Karpas-422 (cell line): ENCODE results near the gene IPP. TPM values are rescaled to one million over a fixed set of nuclear protein-coding genes. Genes with fewer than 3 reads are reported as not detected.
"Not testable (repeated sequence)": the region's sequence is repeated elsewhere in the genome, so short reads cannot be mapped to it uniquely, and the experiment has no call there.

Experiments
- DNase-seq: peaks from one replicate; pipeline ENCODE4 v3.0.0-alpha.2; 2015
- H2AFZ ChIP-seq: fragments of 200-600 bp; sonication (generic); 2 replicates; pipeline ENCODE4 v1.6.1; 2014; ENCODE audit warnings: antibody characterized with exemption, low read length, mixed read lengths
- H3K27ac ChIP-seq: fragments of 200-600 bp; sonication (generic); 2 replicates; pipeline ENCODE4 v1.5.1; 2014; ENCODE audit warnings: mild to moderate bottlenecking, low read length, moderate library complexity
- H3K27me3 ChIP-seq: fragments of 200-600 bp; sonication (generic); 2 replicates; pipeline ENCODE4 v1.6.1; 2014; ENCODE audit warnings: low read length, mixed read lengths
- H3K36me3 ChIP-seq: fragments of 200-600 bp; sonication (generic); 2 replicates; pipeline ENCODE4 v1.6.1; 2014; ENCODE audit warnings: low read length, mixed read lengths; ENCODE audit not compliant: insufficient read depth
- H3K4me1 ChIP-seq: fragments of 200-600 bp; sonication (generic); 2 replicates; pipeline ENCODE4 v1.6.1; 2014; ENCODE audit warnings: mild to moderate bottlenecking, low read length, mixed read lengths
- H3K4me2 ChIP-seq: fragments of 200-600 bp; sonication (generic); 2 replicates; pipeline ENCODE4 v1.6.1; 2014; ENCODE audit warnings: low read length, low read depth, mild to moderate bottlenecking; ENCODE audit not compliant: poor library complexity, severe bottlenecking
- H3K4me3 ChIP-seq: fragments of 200-600 bp; sonication (generic); 2 replicates; pipeline ENCODE4 v1.5.1; 2014; ENCODE audit warnings: mild to moderate bottlenecking, antibody characterized with exemption, low read length, mixed read lengths
- H3K79me2 ChIP-seq: fragments of 200-600 bp; sonication (generic); 2 replicates; pipeline ENCODE4 v1.6.1; 2014; ENCODE audit warnings: mild to moderate bottlenecking, low read length, mixed read lengths
- H3K9ac ChIP-seq: fragments of 200-600 bp; sonication (generic); 2 replicates; pipeline ENCODE4 v1.6.0; 2014; ENCODE audit warnings: low read length
- H3K9me2 ChIP-seq: fragments of 200-600 bp; sonication (generic), shearing (Covaris generic); replicated peaks from 2 replicates; pipeline ENCODE4 v1.6.0; 2014; ENCODE audit warnings: mild to moderate bottlenecking, low read length, moderate library complexity; ENCODE audit not compliant: insufficient read depth
- H3K9me3 ChIP-seq: fragments of 300-700, 200-600 bp; sonication (generic); 2 replicates; pipeline ENCODE4 v1.6.1; 2014; ENCODE audit warnings: low read length, mixed read lengths
- H4K20me1 ChIP-seq: fragments of 200-600 bp; sonication (generic); 2 replicates; pipeline ENCODE4 v1.6.1; 2014; ENCODE audit warnings: mild to moderate bottlenecking, antibody characterized with exemption, low read length, low read depth; ENCODE audit not compliant: insufficient read depth
- total RNA-seq: library from RNA; depleted of rRNA; stranded (reverse); fragments of >200 nt; shearing (Covaris generic); gene quantifications from 2 replicates; pipeline ENCODE4 v1.2.3, GENCODE V29; 2014; ENCODE audit warnings: low replicate concordance

Gene IPP
- total RNA-seq, 1 experiment from 2014 or later: 8.2 TPM

GRCh38 chr1:45713711-45714110 is 36.7 kb downstream of the IPP start:
- no peaks in the 10 kb centered on the region for H3K79me2 ChIP-seq
- no peaks in the 10 kb centered on the region for H3K9me3 ChIP-seq
- H3K4me1 ChIP-seq: no peaks in the 10 kb centered on the region
- H3K27me3 ChIP-seq: no peaks in the 10 kb centered on the region
- no peak overlapping the region for H3K4me3 ChIP-seq
- no peak overlapping the region for H3K9ac ChIP-seq
- H2AFZ ChIP-seq: no peak overlapping the region
- no peak overlapping the region for H3K4me2 ChIP-seq
- no peaks in the 10 kb centered on the region for H3K9me2 ChIP-seq
- H3K27ac ChIP-seq: no peak overlapping the region
- H4K20me1 ChIP-seq: no peaks in the 10 kb centered on the region
- no peaks in the 10 kb centered on the region for H3K36me3 ChIP-seq
- no peak for DNase-seq

DNA sequence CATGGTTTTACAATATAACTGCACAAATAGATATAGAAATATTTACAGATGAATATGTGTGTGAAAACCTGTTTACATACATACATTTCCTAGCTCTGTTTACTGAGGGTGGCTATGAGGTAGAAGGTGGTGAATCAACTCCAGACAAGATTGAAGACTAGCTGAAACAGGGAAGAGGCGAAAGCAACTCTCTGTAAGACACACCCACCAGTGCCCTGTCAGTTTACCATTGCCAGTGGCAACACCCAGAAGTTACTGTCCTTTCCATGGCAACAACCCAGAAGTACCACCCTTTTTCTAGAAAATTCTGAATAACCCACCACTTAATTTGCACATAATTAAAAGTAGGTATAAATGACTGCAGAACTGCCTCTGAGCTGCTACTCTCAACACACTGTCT is 45.8 kb downstream of the IPP start:
- no peak for DNase-seq
- Histone ChIP-seq H3K36me3 (no peaks in the 10 kb centered on the region), H3K27ac (no peak overlapping the region), H3K27me3 (no peaks in the 10 kb centered on the region), H3K9me2 (no peaks in the 10 kb centered on the region), H3K4me1 (no peaks in the 10 kb centered on the region), H3K79me2 (no peaks in the 10 kb centered on the region), H3K9ac (no peak overlapping the region), H3K9me3 (peaks cover 3% of the 10 kb centered on the region; the same call in 1 of the 2 replicates), H4K20me1 (no peaks in the 10 kb centered on the region), H3K4me3 (no peak overlapping the region), H3K4me2 (no peak overlapping the region), H2AFZ (no peak overlapping the region)

DNA sequence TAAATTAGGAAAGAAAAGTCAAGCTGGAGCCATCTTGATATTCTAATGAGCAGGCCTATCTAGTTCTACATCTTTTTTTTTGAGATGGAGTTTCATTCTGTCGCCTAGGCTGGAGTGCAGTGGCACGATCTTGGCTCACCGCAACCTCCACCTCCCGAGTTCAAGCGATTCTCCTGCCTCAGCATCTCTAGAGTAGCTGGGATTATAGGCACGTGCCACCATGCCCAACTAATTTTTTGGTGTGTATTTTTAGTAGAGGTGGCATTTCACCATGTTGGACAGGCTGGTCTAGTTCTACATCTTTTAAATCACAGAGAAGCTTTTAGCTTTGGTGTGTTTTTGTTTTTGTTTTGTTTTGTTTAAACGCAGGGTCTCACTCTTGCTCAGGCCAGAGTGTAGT is 55.6 kb downstream of the IPP start:
- Histone ChIP-seq H3K9me2 (no peaks in the 10 kb centered on the region), H3K27ac (no peak overlapping the region), H3K36me3 (peaks cover 25% of the 10 kb centered on the region; the same call in 1 of the 2 replicates), H3K4me3 (no peak overlapping the region), H4K20me1 (no peaks in the 10 kb centered on the region), H3K4me2 (no peak overlapping the region), H3K9me3 (no peaks in the 10 kb centered on the region), H2AFZ (no peak overlapping the region), H3K9ac (no peak overlapping the region), H3K27me3 (no peaks in the 10 kb centered on the region), H3K4me1 (peaks cover 5% of the 10 kb centered on the region), H3K79me2 (peaks cover 18% of the 10 kb centered on the region)
- no peak for DNase-seq

GRCh38 chr1:45693811-45694210 is 56.6 kb downstream of the IPP start:
- Histone ChIP-seq H3K36me3 (peaks cover 25% of the 10 kb centered on the region; the same call in 1 of the 2 replicates), H3K4me1 (peaks cover 14% of the 10 kb centered on the region), H3K79me2 (peaks cover 28% of the 10 kb centered on the region)
- not testable (repeated sequence) for H3K9ac ChIP-seq, H3K27me3 ChIP-seq, H4K20me1 ChIP-seq, DNase-seq, H3K27ac ChIP-seq, H3K9me3 ChIP-seq, H3K4me2 ChIP-seq, H3K4me3 ChIP-seq, H2AFZ ChIP-seq, H3K9me2 ChIP-seq

GRCh38 chr1:45687754-45688740 is 62.4 kb downstream of the IPP start, which contains the start of gene TMEM69:
Gene TMEM69, plus strand, starts transcription at chr1:45688181. Its CDS starts 2,888 bp downstream, at chr1:45691069.
- peaks cover 12% of the 10 kb centered on the region; the same call in 1 of the 2 replicates for H4K20me1 ChIP-seq
- H3K9me2 ChIP-seq: no peaks in the 10 kb centered on the region
- peaks cover 13% of the 10 kb centered on the region; the same call in 1 of the 2 replicates for H3K36me3 ChIP-seq
- H3K27ac ChIP-seq: peak within 1 kb of the TSS; percentile 93
- peaks cover 31% of the 10 kb centered on the region for H3K4me1 ChIP-seq
- peak within 1 kb of the TSS; percentile 94 for H3K9ac ChIP-seq
- H3K4me3 ChIP-seq: peak within 1 kb of the TSS; percentile 95
- H2AFZ ChIP-seq: no peak within 1 kb of the TSS; the same call in 1 of the 2 replicates
- no peaks in the 10 kb centered on the region for H3K9me3 ChIP-seq
- peaks cover 73% of the 10 kb centered on the region for H3K79me2 ChIP-seq
- no peaks in the 10 kb centered on the region for H3K27me3 ChIP-seq
- H3K4me2 ChIP-seq: peak within 1 kb of the TSS; percentile 89
- peak; percentile 97 for DNase-seq

- peak; percentile 99 for DNase-seq
- peak overlapping the region; percentile 94 for H3K9ac ChIP-seq
Measured at GRCh38 chr1:45687014-45687753, 63.3 kb downstream of the IPP start.

GRCh38 chr1:45686288-45687013 is 64.0 kb downstream of the IPP start, which contains the start of gene GPBP1L1:
Gene GPBP1L1, minus strand, starts transcription at chr1:45686533. Its CDS starts 27,446 bp downstream, at chr1:45659087.
- H4K20me1 ChIP-seq: peaks cover 12% of the 10 kb centered on the region; the same call in 1 of the 2 replicates
- H3K9me3 ChIP-seq: no peaks in the 10 kb centered on the region
- no peaks in the 10 kb centered on the region for H3K9me2 ChIP-seq
- peak; percentile 99 for DNase-seq
- H3K4me3 ChIP-seq: peak within 1 kb of the TSS; percentile 95
- H3K4me2 ChIP-seq: peak within 1 kb of the TSS; percentile 89
- H3K36me3 ChIP-seq: peaks cover 7% of the 10 kb centered on the region; the same call in 1 of the 2 replicates
- no peaks in the 10 kb centered on the region for H3K27me3 ChIP-seq
- H3K27ac ChIP-seq: peak within 1 kb of the TSS; percentile 93
- H3K9ac ChIP-seq: peak within 1 kb of the TSS; percentile 94
- peaks cover 47% of the 10 kb centered on the region for H3K4me1 ChIP-seq
- no peak within 1 kb of the TSS; the same call in 1 of the 2 replicates for H2AFZ ChIP-seq
- peaks cover 86% of the 10 kb centered on the region for H3K79me2 ChIP-seq

More at GRCh38 chr1:45687014-45687753, 63.3 kb downstream of the IPP start:
- H3K79me2 ChIP-seq: peaks cover 81% of the 10 kb centered on the region
- peaks cover 7% of the 10 kb centered on the region; the same call in 1 of the 2 replicates for H3K36me3 ChIP-seq
- H3K4me2 ChIP-seq: peak overlapping the region; percentile 89
- H4K20me1 ChIP-seq: peaks cover 12% of the 10 kb centered on the region; the same call in 1 of the 2 replicates
- peak overlapping the region; percentile 93 for H3K27ac ChIP-seq
- no peak overlapping the region; the same call in 1 of the 2 replicates for H2AFZ ChIP-seq
- H3K9me2 ChIP-seq: no peaks in the 10 kb centered on the region
- H3K9me3 ChIP-seq: no peaks in the 10 kb centered on the region
- no peaks in the 10 kb centered on the region for H3K27me3 ChIP-seq
- H3K4me3 ChIP-seq: peak overlapping the region; percentile 95
- peaks cover 39% of the 10 kb centered on the region for H3K4me1 ChIP-seq
